ENCODE measurements around the gene GAA. TPM values are rescaled to one million over a fixed set of nuclear protein-coding genes. Genes with fewer than 3 reads are reported as not detected.

GAA gene
- total RNA-seq, 1 donor = 76.7 TPM

DNA sequence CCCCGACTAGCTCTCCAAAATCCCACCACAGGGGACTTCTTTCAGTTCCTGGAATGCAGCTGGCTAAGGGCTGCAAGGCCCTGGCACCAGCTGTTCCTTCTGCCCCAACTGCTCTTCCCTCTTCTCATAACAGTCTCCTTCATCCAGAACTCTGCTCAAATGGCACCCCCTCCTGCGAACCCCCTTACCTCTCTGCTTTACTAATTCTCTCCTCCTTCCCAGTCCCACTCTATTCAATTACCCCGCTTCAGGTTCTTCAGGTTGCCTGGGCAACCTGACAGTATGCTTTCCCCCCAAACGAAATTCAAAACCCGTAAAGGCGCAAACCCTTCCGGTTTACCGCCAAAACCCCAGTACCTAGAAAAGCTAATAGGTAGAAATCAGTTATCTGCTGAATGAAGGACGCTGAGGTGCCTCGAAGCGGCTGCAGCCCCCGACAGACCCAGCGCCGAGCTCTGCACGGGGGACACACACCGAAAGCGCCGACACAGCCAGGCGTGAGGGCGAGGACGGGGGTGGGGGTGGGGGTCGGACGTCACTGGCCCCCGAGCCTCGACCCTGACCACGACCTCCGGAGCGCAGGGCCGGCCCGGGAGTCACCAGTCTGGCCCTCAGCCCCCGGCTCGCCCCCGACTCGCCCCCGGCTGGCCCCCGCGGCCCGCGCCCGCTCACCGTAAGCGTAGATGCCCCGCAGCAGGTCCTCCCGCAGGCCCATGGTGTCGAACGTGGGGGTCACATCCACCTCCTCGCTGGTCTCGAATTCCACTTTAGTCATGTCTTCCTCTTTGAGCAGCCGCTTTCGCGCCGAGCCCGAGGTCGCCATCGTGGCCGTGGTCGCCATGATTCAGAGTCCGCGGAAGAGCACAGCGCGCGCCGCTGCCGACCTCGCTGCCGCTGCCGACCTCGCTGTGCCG, 45.0 kb downstream of the GAA start:
- peaks cover 35% of the 10 kb centered on the region for H4K20me1 ChIP-seq (ENCODE audit: insufficient read depth, low read length)
- peaks cover 63% of the 10 kb centered on the region for H3K79me2 ChIP-seq (ENCODE audit: insufficient read depth, low read length)
- H3K4me2 ChIP-seq (ENCODE audit: insufficient read depth, low read length) = peak overlapping the region; percentile 84

DNA sequence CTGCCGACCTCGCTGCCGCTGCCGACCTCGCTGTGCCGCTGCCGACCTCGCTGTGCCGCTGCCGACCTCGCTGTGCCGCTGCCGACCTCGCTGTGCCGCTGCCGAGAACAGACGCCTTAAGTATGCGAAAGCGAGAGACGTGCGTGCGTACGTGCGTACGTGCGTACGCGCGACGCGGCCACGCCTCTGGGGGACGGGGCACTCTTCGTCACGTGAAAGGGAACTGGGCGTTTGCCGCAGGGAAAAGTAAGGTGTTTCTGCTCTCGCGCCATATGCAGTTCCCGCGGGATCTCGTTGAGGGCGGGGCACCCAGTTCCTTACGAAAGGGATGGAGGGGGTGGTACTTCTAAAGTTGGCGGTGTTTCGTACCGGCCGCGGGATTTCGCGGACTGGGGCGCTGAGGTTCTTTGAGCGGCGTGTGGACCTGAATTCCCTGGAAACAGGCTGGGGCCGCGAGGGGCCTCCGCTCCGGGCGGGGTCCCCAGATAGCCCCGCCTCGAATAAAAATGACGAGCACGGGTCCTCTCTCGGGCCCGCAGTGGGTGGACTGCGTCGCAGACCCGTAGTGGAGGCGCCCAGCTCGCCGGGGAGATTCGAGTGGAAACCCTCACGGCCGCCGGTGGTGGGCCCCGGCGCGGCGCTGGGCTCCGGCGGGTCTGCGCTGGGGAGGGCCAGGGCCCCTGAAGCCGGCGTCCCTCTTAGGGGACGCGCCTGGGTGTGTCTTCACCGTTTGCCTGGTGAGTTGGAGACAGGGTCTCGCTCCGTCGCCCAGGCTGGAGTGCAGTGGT, 45.8 kb downstream of the GAA start, which contains the start of gene EIF4A3:
TSS of gene EIF4A3 (minus strand) at position 94 of the 788 bp plus-strand sequence. CDS start 167 bp downstream, outside the sequence.
- DNase-seq (ENCODE audit: insufficient read length, low spot score, missing footprints) = peak; percentile 99
- Histone ChIP-seq H3K9me3 (ENCODE audit: low read depth, low read length) (no peaks in the 10 kb centered on the region), H3K79me2 (ENCODE audit: insufficient read depth, low read length) (peaks cover 57% of the 10 kb centered on the region), H3K4me1 (ENCODE audit: insufficient read depth, low read length) (peaks cover 36% of the 10 kb centered on the region), H3K4me3 (ENCODE audit: insufficient read depth, low read length) (peak within 1 kb of the TSS; percentile 97), H4K20me1 (ENCODE audit: insufficient read depth, low read length) (peaks cover 33% of the 10 kb centered on the region), H3K27ac (ENCODE audit: low read depth, low read length) (peak within 1 kb of the TSS; percentile 77), H3K36me3 (ENCODE audit: insufficient read depth, low read length) (peaks cover 24% of the 10 kb centered on the region), H2AFZ (ENCODE audit: low read length) (peak within 1 kb of the TSS; percentile 88), H3K27me3 (ENCODE audit: insufficient read depth, low read length) (no peaks in the 10 kb centered on the region), H3K4me2 (ENCODE audit: insufficient read depth, low read length) (peak within 1 kb of the TSS; percentile 87)
- TF ChIP-seq, protein P1, sequence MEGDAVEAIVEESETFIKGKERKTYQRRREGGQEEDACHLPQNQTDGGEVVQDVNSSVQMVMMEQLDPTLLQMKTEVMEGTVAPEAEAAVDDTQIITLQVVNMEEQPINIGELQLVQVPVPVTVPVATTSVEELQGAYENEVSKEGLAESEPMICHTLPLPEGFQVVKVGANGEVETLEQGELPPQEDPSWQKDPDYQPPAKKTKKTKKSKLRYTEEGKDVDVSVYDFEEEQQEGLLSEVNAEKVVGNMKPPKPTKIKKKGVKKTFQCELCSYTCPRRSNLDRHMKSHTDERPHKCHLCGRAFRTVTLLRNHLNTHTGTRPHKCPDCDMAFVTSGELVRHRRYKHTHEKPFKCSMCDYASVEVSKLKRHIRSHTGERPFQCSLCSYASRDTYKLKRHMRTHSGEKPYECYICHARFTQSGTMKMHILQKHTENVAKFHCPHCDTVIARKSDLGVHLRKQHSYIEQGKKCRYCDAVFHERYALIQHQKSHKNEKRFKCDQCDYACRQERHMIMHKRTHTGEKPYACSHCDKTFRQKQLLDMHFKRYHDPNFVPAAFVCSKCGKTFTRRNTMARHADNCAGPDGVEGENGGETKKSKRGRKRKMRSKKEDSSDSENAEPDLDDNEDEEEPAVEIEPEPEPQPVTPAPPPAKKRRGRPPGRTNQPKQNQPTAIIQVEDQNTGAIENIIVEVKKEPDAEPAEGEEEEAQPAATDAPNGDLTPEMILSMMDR (IDR thresholded peaks at IDR 0.05; ENCODE audit: extremely low read depth, low read depth, low read length) = no peak

More for the DNA sequence above, 45.0 kb downstream of the GAA start:
- peak; percentile 90 for DNase-seq (ENCODE audit: insufficient read length, low spot score, missing footprints)
- Histone ChIP-seq H3K27ac (ENCODE audit: low read depth, low read length) (peak overlapping the region; percentile 77), H3K27me3 (ENCODE audit: insufficient read depth, low read length) (no peaks in the 10 kb centered on the region), H3K9me3 (ENCODE audit: low read depth, low read length) (no peaks in the 10 kb centered on the region), H3K4me3 (ENCODE audit: insufficient read depth, low read length) (peak overlapping the region; percentile 97), H3K36me3 (ENCODE audit: insufficient read depth, low read length) (peaks cover 32% of the 10 kb centered on the region), H2AFZ (ENCODE audit: low read length) (peak overlapping the region; percentile 77), H3K4me1 (ENCODE audit: insufficient read depth, low read length) (peaks cover 27% of the 10 kb centered on the region)
- TF ChIP-seq, protein P1 (IDR thresholded peaks at IDR 0.05; ENCODE audit: extremely low read depth, low read depth, low read length) = no peak

DNA sequence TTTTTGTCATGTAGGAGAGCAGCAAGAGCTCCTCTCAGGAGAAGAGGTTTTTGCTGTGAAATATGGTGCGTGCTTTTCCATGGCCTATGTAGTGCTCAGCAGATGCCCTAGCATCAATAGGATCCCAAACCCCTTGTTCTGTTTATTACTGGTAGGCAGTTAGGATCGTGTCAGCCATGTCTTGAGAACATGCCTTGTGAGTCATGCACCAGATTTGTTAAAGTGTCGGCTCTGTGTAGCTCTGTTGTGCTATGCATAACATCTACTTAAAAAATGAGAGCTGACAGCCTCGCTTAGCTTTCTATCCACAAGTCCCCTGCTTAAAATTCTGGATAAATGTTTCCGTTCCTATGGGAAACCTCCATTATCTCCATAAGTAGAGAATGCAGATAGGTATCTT, 50.0 kb downstream of the GAA start:
- peak overlapping the region; percentile 60 for H3K4me2 ChIP-seq (ENCODE audit: insufficient read depth, low read length)
- no peaks in the 10 kb centered on the region for H3K9me3 ChIP-seq (ENCODE audit: low read depth, low read length)
- TF ChIP-seq, protein P1 (IDR thresholded peaks at IDR 0.05; ENCODE audit: extremely low read depth, low read depth, low read length) = no peak
- H3K4me1 ChIP-seq (ENCODE audit: insufficient read depth, low read length) = peaks cover 25% of the 10 kb centered on the region
- no peaks in the 10 kb centered on the region for H3K27me3 ChIP-seq (ENCODE audit: insufficient read depth, low read length)
- peak; percentile 91 for DNase-seq (ENCODE audit: insufficient read length, low spot score, missing footprints)
- H3K27ac ChIP-seq (ENCODE audit: low read depth, low read length) = peak overlapping the region; percentile 69
- H3K79me2 ChIP-seq (ENCODE audit: insufficient read depth, low read length) = peaks cover 18% of the 10 kb centered on the region
- peak overlapping the region; percentile 6 for H3K4me3 ChIP-seq (ENCODE audit: insufficient read depth, low read length)
- peaks cover 5% of the 10 kb centered on the region for H4K20me1 ChIP-seq (ENCODE audit: insufficient read depth, low read length)
- H2AFZ ChIP-seq (ENCODE audit: low read length) = peak overlapping the region; percentile 85
- H3K36me3 ChIP-seq (ENCODE audit: insufficient read depth, low read length) = no peaks in the 10 kb centered on the region
